Gastrocnemius medialis (tissue), 4 donors: ENCODE results near the gene METTL9.

Experiments used
- CTCF ChIP-seq, 5 experiments: fragments of 450-650 bp in 3 of 5; fragments of 200-600 bp in 2 of 5; sonication (generic) in 2 of 5; IDR thresholded peaks in 4 of 5; conservative IDR thresholded peaks in 1 of 5; 1 replicate in 4 of 5; 2 replicates in 1 of 5; pipeline ENCODE4 v1.5.1; 2016 to 2019; ENCODE audit warnings: antibody characterized with exemption in 5 of 5, mild to moderate bottlenecking in 3 of 5, moderate library complexity in 3 of 5
- POLR2A ChIP-seq, 2 donors: fragments of 450-650 bp; IDR thresholded peaks; one replicate each; pipeline ENCODE4 v1.6.1; 2017; ENCODE audit warnings: antibody characterized with exemption in 2 of 2, mild to moderate bottlenecking in 2 of 2, moderate library complexity in 2 of 2

- no peak for TF ChIP-seq CTCF (IDR thresholded peaks at IDR 0.05 in 4 of 5, conservative IDR thresholded peaks at IDR 0.05 in 1 of 5)
- TF ChIP-seq POLR2A (IDR thresholded peaks at IDR 0.05): no peak
Observed at GRCh38 chr16:21703156-21703555, 103.8 kb downstream of the METTL9 start.
